NB4 (cell line): Measurements from ENCODE around the gene PRMT6.
A peak's percentile ranks its signal among the peaks of the same experiment; 100 is the strongest.

Experiments used
- DNase-seq: peaks from one replicate; pipeline ENCODE4 v3.0.0; 2010; ENCODE audit warnings: low read depth
- H3K4me3 ChIP-seq: one replicate; pipeline ENCODE4 v1.5.1; 2011; ENCODE audit warnings: mild to moderate bottlenecking, low read depth, low read length, moderate library complexity
- MYC ChIP-seq: IDR thresholded peaks from 2 replicates; pipeline ENCODE4 v1.6.1; 2011; ENCODE audit warnings: low read depth, low read length
- POLR2A ChIP-seq: IDR thresholded peaks from 2 replicates; pipeline ENCODE4 v1.6.1; 2011; ENCODE audit warnings: mild to moderate bottlenecking; ENCODE audit not compliant: insufficient read length; ENCODE audit errors: extremely low read depth
- TF ChIP-seq, protein P1 (sequence below): IDR thresholded peaks from one replicate; pipeline ENCODE4 v1.5.1; 2012; ENCODE audit warnings: low read depth, low read length
- TF ChIP-seq, protein P2 (sequence below): IDR thresholded peaks from 2 replicates; pipeline ENCODE4 v1.6.1; 2011; ENCODE audit warnings: low read depth, low read length

PRMT6 gene

DNA sequence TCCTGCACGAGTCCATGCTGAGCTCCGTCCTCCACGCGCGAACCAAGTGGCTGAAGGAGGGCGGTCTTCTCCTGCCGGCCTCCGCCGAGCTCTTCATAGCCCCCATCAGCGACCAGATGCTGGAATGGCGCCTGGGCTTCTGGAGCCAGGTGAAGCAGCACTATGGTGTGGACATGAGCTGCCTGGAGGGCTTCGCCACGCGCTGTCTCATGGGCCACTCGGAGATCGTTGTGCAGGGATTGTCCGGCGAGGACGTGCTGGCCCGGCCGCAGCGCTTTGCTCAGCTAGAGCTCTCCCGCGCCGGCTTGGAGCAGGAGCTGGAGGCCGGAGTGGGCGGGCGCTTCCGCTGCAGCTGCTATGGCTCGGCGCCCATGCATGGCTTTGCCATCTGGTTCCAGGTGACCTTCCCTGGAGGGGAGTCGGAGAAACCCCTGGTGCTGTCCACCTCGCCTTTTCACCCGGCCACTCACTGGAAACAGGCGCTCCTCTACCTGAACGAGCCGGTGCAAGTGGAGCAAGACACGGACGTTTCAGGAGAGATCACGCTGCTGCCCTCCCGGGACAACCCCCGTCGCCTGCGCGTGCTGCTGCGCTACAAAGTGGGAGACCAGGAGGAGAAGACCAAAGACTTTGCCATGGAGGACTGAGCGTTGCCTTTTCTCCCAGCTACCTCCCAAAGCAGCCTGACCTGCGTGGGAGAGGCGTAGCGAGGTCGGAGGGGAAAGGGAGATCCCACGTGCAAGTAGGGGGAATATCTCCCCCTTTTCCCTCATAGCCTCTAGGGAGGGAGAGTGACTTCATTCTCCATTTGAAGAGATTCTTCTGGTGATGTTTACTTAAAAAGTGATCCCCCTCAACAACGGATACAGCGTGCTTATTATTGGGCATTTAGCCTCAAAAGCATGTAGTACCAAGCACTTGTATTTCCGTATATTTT, 991 bp downstream of the PRMT6 start:
- no peak for TF ChIP-seq MYC
- TF ChIP-seq, protein P1, sequence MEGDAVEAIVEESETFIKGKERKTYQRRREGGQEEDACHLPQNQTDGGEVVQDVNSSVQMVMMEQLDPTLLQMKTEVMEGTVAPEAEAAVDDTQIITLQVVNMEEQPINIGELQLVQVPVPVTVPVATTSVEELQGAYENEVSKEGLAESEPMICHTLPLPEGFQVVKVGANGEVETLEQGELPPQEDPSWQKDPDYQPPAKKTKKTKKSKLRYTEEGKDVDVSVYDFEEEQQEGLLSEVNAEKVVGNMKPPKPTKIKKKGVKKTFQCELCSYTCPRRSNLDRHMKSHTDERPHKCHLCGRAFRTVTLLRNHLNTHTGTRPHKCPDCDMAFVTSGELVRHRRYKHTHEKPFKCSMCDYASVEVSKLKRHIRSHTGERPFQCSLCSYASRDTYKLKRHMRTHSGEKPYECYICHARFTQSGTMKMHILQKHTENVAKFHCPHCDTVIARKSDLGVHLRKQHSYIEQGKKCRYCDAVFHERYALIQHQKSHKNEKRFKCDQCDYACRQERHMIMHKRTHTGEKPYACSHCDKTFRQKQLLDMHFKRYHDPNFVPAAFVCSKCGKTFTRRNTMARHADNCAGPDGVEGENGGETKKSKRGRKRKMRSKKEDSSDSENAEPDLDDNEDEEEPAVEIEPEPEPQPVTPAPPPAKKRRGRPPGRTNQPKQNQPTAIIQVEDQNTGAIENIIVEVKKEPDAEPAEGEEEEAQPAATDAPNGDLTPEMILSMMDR = no peak
- TF ChIP-seq, protein P2, sequence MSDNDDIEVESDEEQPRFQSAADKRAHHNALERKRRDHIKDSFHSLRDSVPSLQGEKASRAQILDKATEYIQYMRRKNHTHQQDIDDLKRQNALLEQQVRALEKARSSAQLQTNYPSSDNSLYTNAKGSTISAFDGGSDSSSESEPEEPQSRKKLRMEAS = no peak; the same call in 1 of the 2 replicates
- no peak for TF ChIP-seq POLR2A
- peak; percentile 72 for DNase-seq
- peak overlapping the region; percentile 85 for H3K4me3 ChIP-seq

DNA sequence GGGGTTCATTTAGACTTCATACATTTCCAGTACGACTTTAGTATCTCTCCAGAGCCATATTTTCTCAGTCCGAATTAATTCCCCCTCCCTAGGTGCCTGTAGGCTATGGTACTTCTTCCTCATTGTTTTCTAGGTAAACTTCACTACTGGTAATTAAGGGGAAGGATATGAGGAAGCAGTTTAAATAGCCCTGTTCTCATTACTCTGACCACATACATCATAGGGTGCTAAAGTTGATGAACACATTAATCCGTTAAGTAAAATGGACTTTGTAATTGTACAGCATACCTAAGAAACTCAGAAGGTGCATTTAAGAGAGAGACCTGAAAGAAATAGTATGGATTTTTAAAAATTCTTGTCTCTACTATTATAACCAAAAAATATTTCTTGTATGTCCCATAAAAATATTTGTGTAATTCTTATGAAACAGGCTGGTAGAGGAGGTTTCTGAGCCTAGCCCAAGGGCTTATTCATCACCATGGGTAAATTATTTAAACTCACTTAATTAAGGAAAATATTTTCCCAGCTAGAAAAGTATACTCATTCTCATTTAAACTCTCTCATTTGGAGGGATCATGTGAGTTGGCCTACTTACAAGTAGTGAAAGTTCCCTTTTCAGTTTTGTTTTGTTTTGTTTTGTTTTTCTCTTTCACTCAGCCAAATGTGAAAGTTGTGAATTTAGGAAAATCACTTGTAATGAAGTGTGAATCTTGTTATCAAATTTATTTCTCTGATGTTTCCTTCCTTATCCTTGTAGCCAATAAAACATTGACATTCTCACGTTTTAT, 2.0 kb downstream of the PRMT6 start:
- TF ChIP-seq, protein P2 = no peak
- TF ChIP-seq POLR2A (no peak), MYC (no peak)
- TF ChIP-seq, protein P1 = no peak
- H3K4me3 ChIP-seq = peak overlapping the region; percentile 85
- peak; percentile 28 for DNase-seq

DNA sequence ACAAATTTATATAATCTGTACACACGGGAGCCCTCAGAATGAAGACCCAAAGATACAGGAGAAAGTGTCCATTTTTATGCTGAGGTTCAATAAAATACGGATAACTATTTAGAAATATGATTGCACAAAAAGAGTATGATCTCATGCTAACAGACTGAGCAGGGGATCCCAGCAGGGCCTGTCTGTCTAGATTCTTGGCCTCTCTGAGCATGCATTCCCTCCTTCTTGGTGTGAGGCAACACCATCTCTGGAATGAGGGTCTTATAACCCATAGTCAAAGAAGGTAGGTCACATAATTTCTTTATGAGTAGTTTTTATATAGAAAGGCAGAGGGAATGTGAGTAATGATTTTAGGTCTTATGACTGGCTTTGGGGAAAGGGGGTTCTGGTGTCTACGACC, 5.4 kb downstream of the PRMT6 start:
- TF ChIP-seq, protein P2 = no peak
- TF ChIP-seq MYC (no peak), POLR2A (no peak)
- TF ChIP-seq, protein P1 = no peak
- DNase-seq = no peak
- no peak overlapping the region for H3K4me3 ChIP-seq

GRCh38 chr1:107073493-107073892, 17.0 kb downstream of the PRMT6 start:
- DNase-seq = no peak
- TF ChIP-seq MYC (no peak), POLR2A (no peak)
- H3K4me3 ChIP-seq = no peak overlapping the region

- no peak for TF ChIP-seq MYC
- TF ChIP-seq, protein P2 = no peak
- TF ChIP-seq, protein P1 = no peak
- no peak for TF ChIP-seq POLR2A
- DNase-seq = peak; percentile 36
- no peak overlapping the region for H3K4me3 ChIP-seq
Measured at GRCh38 chr1:107076841-107077240, 20.4 kb downstream of the PRMT6 start.

DNA sequence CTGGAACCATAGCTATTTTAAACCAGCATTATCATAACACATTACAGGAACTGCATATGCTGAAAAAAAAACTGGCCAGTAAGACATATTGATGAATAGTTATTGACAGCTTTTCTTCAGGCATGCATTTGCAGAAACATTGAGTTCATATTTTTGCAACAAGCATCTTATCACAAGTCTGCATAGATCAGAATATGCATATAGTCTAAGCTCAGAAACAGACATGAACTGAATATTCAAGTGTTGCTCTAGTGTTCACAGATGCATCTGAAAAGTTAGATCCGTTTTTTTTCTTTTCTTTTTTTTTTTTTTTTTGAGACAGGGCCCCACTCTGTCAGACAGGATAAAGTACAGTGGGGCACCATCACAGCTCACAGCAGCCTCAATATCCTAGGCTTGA, 22.8 kb downstream of the PRMT6 start:
- DNase-seq = no peak
- H3K4me3 ChIP-seq = no peak overlapping the region
- TF ChIP-seq, protein P1 = no peak
- TF ChIP-seq MYC (no peak), POLR2A (no peak)
- TF ChIP-seq, protein P2 = no peak
